DOHH2 (cell line): ENCODE measurements around the gene HTR6.

Source experiments
- H3F3A ChIP-seq: fragments of 200-600 bp; sonication (generic), shearing (Covaris generic); 2 replicates; pipeline ENCODE4 v1.6.0; 2016; ENCODE audit warnings: antibody characterized with exemption, mild to moderate bottlenecking; ENCODE audit not compliant: control insufficient read depth, insufficient read depth
- H3K27ac ChIP-seq: fragments of 200-600 bp; sonication (generic); 2 replicates; pipeline ENCODE4 v1.5.1; 2014; ENCODE audit warnings: low read depth, mild to moderate bottlenecking, low read length, moderate library complexity
- H3K27me3 ChIP-seq: fragments of 200-600 bp; sonication (generic); 2 replicates; pipeline ENCODE4 v1.6.1; 2014; ENCODE audit warnings: mild to moderate bottlenecking, low read length, mixed read lengths; ENCODE audit not compliant: control insufficient read depth
- H3K36me3 ChIP-seq: fragments of 200-600 bp; sonication (generic); 2 replicates; pipeline ENCODE4 v1.6.1; 2014; ENCODE audit warnings: mild to moderate bottlenecking, low read length, moderate library complexity, mixed read lengths; ENCODE audit not compliant: control insufficient read depth
- H3K4me1 ChIP-seq: fragments of 200-600 bp; sonication (generic); 2 replicates; pipeline ENCODE4 v1.6.1; 2014; ENCODE audit warnings: mild to moderate bottlenecking, low read length, mixed read lengths; ENCODE audit not compliant: control insufficient read depth
- H3K4me2 ChIP-seq: fragments of 200-600 bp; sonication (generic); 2 replicates; pipeline ENCODE4 v1.6.0; 2014; ENCODE audit warnings: mild to moderate bottlenecking, low read length, moderate library complexity
- H3K4me3 ChIP-seq: fragments of 200-600 bp; sonication (generic); 2 replicates; pipeline ENCODE4 v1.5.1; 2014; ENCODE audit warnings: mild to moderate bottlenecking, low read length, mixed read lengths
- H3K79me2 ChIP-seq: fragments of 200-600 bp; sonication (generic); 2 replicates; pipeline ENCODE4 v1.6.1; 2014; ENCODE audit warnings: mild to moderate bottlenecking, low read length, mixed read lengths; ENCODE audit not compliant: control insufficient read depth
- H3K9me2 ChIP-seq: fragments of 200-600 bp; sonication (generic); replicated peaks from 2 replicates; pipeline ENCODE4 v1.6.1; 2014; ENCODE audit warnings: mild to moderate bottlenecking, low read length, mixed read lengths; ENCODE audit not compliant: control insufficient read depth
- H3K9me3 ChIP-seq: fragments of 200-600 bp; sonication (generic); 2 replicates; pipeline ENCODE4 v1.6.1; 2014; ENCODE audit warnings: antibody characterized with exemption, low read length, mixed read lengths; ENCODE audit not compliant: control insufficient read depth, insufficient read depth
- H4K20me1 ChIP-seq: fragments of 200-600 bp; sonication (generic); 2 replicates; pipeline ENCODE4 v1.6.0; 2014; ENCODE audit warnings: low read depth, mild to moderate bottlenecking, antibody characterized with exemption, low read length, moderate library complexity; ENCODE audit not compliant: control insufficient read depth, insufficient read depth
- EZH2phosphoT487 ChIP-seq: fragments of 200-600 bp; sonication (generic); IDR thresholded peaks from 2 replicates; pipeline ENCODE4 v1.6.1; 2017; ENCODE audit warnings: borderline replicate concordance, mild to moderate bottlenecking, antibody characterized with exemption, low read length, moderate library complexity, mixed read lengths
- TF ChIP-seq, protein P1 (sequence below): fragments of 200-600 bp; sonication (generic); IDR thresholded peaks from one replicate; pipeline ENCODE4 v1.5.1; 2014; ENCODE audit warnings: antibody characterized with exemption, mild to moderate bottlenecking, low read depth, low read length; ENCODE audit not compliant: poor library complexity, severe bottlenecking

Gene HTR6

DNA sequence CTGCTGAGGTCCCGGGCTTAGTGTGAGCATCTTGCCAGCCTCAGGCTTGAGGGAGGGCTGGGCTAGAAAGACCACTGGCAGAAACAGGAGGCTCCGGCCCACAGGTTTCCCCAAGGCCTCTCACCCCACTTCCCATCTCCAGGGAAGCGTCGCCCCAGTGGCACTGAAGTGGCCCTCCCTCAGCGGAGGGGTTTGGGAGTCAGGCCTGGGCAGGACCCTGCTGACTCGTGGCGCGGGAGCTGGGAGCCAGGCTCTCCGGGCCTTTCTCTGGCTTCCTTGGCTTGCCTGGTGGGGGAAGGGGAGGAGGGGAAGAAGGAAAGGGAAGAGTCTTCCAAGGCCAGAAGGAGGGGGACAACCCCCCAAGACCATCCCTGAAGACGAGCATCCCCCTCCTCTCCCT, 7.2 kb upstream of the HTR6 start:
- H3F3A ChIP-seq: peaks cover 4% of the 10 kb centered on the region; the same call in 1 of the 2 replicates
- no peaks in the 10 kb centered on the region for H3K36me3 ChIP-seq
- no peak overlapping the region for H3K27ac ChIP-seq
- no peaks in the 10 kb centered on the region for H4K20me1 ChIP-seq
- H3K4me2 ChIP-seq: no peak overlapping the region
- H3K27me3 ChIP-seq: no peaks in the 10 kb centered on the region
- H3K9me3 ChIP-seq: no peaks in the 10 kb centered on the region
- H3K79me2 ChIP-seq: no peaks in the 10 kb centered on the region
- peaks cover 18% of the 10 kb centered on the region for H3K4me1 ChIP-seq
- no peak overlapping the region for H3K4me3 ChIP-seq
- no peaks in the 10 kb centered on the region for H3K9me2 ChIP-seq
- TF ChIP-seq, protein P1, sequence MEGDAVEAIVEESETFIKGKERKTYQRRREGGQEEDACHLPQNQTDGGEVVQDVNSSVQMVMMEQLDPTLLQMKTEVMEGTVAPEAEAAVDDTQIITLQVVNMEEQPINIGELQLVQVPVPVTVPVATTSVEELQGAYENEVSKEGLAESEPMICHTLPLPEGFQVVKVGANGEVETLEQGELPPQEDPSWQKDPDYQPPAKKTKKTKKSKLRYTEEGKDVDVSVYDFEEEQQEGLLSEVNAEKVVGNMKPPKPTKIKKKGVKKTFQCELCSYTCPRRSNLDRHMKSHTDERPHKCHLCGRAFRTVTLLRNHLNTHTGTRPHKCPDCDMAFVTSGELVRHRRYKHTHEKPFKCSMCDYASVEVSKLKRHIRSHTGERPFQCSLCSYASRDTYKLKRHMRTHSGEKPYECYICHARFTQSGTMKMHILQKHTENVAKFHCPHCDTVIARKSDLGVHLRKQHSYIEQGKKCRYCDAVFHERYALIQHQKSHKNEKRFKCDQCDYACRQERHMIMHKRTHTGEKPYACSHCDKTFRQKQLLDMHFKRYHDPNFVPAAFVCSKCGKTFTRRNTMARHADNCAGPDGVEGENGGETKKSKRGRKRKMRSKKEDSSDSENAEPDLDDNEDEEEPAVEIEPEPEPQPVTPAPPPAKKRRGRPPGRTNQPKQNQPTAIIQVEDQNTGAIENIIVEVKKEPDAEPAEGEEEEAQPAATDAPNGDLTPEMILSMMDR: no peak
- no peak for TF ChIP-seq EZH2phosphoT487

DNA sequence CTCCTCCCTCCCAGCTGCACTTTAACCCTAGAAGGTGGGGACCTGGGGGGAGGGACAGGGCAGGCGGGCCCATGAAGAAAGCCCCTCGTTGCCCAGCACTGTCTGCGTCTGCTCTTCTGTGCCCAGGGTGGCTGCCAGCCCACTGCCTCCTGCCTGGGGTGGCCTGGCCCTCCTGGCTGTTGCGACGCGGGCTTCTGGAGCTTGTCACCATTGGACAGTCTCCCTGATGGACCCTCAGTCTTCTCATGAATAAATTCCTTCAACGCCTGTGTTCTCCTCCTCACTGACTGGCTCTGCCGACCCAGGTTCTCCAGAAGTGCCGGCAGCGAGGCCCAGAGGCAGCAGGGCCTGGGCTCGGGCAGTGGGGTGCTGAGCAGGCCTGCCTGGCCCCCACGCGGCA, 6.5 kb upstream of the HTR6 start:
- TF ChIP-seq EZH2phosphoT487: no peak
- TF ChIP-seq, protein P1: no peak
- Histone ChIP-seq H3K4me3 (no peak overlapping the region), H3K4me2 (no peak overlapping the region), H4K20me1 (no peaks in the 10 kb centered on the region), H3K27me3 (peaks cover 2% of the 10 kb centered on the region; the same call in 1 of the 2 replicates), H3F3A (peaks cover 4% of the 10 kb centered on the region; the same call in 1 of the 2 replicates), H3K36me3 (no peaks in the 10 kb centered on the region), H3K9me2 (no peaks in the 10 kb centered on the region), H3K9me3 (no peaks in the 10 kb centered on the region), H3K27ac (no peak overlapping the region), H3K4me1 (peaks cover 18% of the 10 kb centered on the region), H3K79me2 (no peaks in the 10 kb centered on the region)

DNA sequence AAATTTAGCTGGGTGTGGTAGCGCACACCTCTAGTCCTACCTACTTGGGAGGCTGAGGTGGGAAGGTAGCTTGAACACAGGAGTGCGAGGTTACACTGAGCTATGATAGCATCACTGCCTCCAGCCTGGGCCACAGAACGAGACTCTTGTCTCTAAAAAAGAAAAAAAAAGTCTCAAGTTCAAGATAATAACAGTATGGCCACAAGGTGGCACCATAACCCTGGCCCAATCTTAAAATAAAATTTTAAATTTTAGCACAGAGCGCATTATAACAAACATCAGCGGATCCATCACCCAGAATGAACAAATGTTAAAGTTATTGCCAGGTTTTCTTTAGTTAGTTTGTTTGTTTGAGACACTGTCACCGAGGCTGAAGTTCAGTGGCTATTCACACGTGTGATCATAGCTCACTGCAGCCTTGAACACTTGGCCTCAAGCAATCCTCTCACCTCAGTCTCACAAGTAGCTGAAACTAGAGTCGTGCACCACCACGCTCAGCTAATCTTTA, 2.9 kb upstream of the HTR6 start:
- Histone ChIP-seq H3K4me3 (no peak overlapping the region), H3K27ac (no peak overlapping the region), H3K9me3 (no peaks in the 10 kb centered on the region), H3F3A (peaks cover 4% of the 10 kb centered on the region; the same call in 1 of the 2 replicates), H3K4me1 (peaks cover 3% of the 10 kb centered on the region; the same call in 1 of the 2 replicates), H3K9me2 (no peaks in the 10 kb centered on the region), H3K4me2 (no peak overlapping the region), H3K79me2 (no peaks in the 10 kb centered on the region), H3K27me3 (peaks cover 23% of the 10 kb centered on the region), H4K20me1 (no peaks in the 10 kb centered on the region), H3K36me3 (no peaks in the 10 kb centered on the region)
- TF ChIP-seq EZH2phosphoT487: no peak
- TF ChIP-seq, protein P1: peak; percentile 68
